C4-2B (cell line): ENCODE data around the gene UCHL1.
A peak's percentile ranks its signal among the peaks of the same experiment; 100 is the strongest.

Experiments
- H3K27ac ChIP-seq: fragments of 450-650 bp; 2 replicates; pipeline ENCODE4 v1.5.1; 2017
- CTCF ChIP-seq: fragments of 450-650 bp; conservative IDR thresholded peaks from 2 replicates; pipeline ENCODE4 v1.5.1; 2017; ENCODE audit warnings: mild to moderate bottlenecking
- ZFX ChIP-seq: fragments of 450-650 bp; IDR thresholded peaks from 2 replicates; pipeline ENCODE4 v1.6.1; 2017

Gene UCHL1

DNA sequence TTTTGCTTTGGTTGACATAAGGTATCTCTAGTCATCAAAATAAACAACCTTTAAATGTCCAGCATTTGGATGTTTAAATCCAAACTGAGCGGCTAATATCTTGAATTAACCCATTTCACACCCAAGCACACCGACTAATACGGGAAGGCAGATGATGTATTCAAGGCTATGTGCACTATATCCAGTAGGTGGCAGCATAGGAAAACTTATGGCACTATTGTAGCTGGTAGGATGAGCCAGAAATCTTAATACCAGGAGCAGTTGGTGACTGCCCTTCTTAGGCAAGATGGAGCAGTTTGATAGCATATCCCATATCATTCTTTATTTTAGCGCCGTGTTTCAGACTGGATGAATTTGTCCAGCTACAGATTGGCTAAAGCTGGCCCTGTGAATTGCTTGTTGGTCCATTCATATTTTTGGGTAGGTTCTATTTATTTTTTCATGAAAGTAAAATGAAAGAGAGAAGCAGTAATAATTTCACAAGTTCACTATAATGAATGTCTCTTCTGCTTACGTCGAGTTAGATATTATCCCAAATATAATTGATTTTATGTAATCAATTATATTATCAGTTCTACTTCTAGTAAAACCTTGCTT lies 24.4 kb downstream of the UCHL1 start:
- TF ChIP-seq CTCF (peak; percentile 83), ZFX (no peak)
- no peak overlapping the region; the same call in 1 of the 2 replicates for H3K27ac ChIP-seq

- H3K27ac ChIP-seq: no peak overlapping the region
- TF ChIP-seq CTCF (no peak), ZFX (no peak)
These were observed 25.6 kb downstream of the UCHL1 start for GRCh38 chr4:41282366-41282765.

GRCh38 chr4:41285202-41285863 lies 28.6 kb downstream of the UCHL1 start:
- no peak overlapping the region for H3K27ac ChIP-seq

DNA sequence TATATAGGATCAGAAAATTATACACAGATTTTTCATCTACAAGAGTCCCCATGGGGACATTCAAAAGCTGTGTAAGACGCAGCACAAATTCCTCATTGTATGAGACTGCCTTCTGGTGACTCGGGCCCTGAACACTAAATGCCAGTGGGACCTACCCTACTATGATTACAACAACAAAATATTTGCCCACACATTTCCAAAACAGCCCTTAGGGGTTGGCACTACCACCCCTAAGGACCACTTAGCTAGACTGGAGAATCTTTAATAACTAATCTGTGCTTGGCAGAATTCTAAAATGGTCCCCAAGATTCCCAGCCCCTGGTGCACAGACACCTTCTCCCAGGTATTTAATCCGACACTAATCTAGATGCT lies 29.1 kb downstream of the UCHL1 start:
- no peak for TF ChIP-seq CTCF
- TF ChIP-seq ZFX: no peak
- no peak overlapping the region for H3K27ac ChIP-seq

More at GRCh38 chr4:41285202-41285863, 28.6 kb downstream of the UCHL1 start:
- TF ChIP-seq ZFX: no peak
- no peak for TF ChIP-seq CTCF

GRCh38 chr4:41287005-41287404 lies 30.3 kb downstream of the UCHL1 start:
- TF ChIP-seq ZFX (no peak), CTCF (no peak)
- H3K27ac ChIP-seq: no peak overlapping the region

DNA sequence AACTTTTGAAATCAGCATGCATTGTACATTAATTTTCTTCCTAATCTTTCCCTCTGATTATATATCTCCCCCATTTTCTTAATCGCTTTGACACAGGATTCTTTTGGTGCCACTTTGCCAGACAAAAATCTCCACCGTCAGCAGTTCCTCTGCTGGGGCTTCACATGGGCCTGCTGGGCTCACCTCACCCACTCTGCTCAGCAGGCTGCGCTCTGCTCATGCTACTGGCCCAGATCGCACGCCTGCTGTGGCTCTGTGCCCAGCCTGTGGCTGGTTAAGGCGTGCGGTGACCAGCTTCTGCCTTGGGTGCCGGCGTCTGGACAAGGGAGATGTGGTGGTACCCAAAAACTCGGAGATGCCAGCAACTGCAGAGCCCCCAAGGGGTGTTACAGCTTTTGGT lies 31.1 kb downstream of the UCHL1 start:
- TF ChIP-seq ZFX: no peak
- TF ChIP-seq CTCF: no peak
- H3K27ac ChIP-seq: no peak overlapping the region

- H3K27ac ChIP-seq: no peak overlapping the region
- TF ChIP-seq ZFX: no peak
- no peak for TF ChIP-seq CTCF
These were observed 31.5 kb downstream of the UCHL1 start for GRCh38 chr4:41288254-41288653.
